ENCODE data around the gene RPS6KA1. TPM values are rescaled to one million over a fixed set of nuclear protein-coding genes. Genes with fewer than 3 reads are reported as not detected.

The RPS6KA1 gene
- total and polyA plus RNA-seq, 2 of the 4 experiments (the other 2 are of a cell fraction) = 3.6 to 6.3 TPM

- H3K14ac ChIP-seq (replicated peaks; ENCODE audit: low read depth, low read length) = 0 out of 2 replicates have a peak overlapping the region, but pooled peaks have one; percentile 7
- DNase-seq (no peak), ATAC-seq (ENCODE audit: low read depth) (no peak)
- no peaks in the 10 kb centered on the region for H4K20me1 ChIP-seq (ENCODE audit: insufficient read depth, low read length)
- ChIA-PET POLR2A (ENCODE audit: unreplicated experiment) (no interaction called here), CTCF (interaction anchor here (0.6 kb wide), 1 partner anchor 280 kb away, joined by 3 read pairs; no protein-coding TSS in a partner anchor)
- H3K9me3 ChIP-seq (ENCODE audit: control insufficient read depth, insufficient read depth, low read length) = no peaks in the 10 kb centered on the region
- H4K5ac ChIP-seq (ENCODE audit: low read depth, low read length) = no peak overlapping the region
- 100% methylated on average over 1 of the region's 8 CpGs; no CpG with 5 or more reads in 1 of the 2 experiments for whole genome bisulfite sequencing, 2 experiments (ENCODE audit: extremely low coverage in 2 of 2, insufficient read length in 1 of 2)
- H2BK120ac ChIP-seq (ENCODE audit: low read depth, low read length) = no peak overlapping the region; the same call in 1 of the 2 replicates
- peak overlapping the region; percentile 75; the same call in 1 of the 2 replicates for H2BK20ac ChIP-seq (ENCODE audit: low read depth, low read length)
- BruUV-seq (replicated peaks) = no TSS peak
- no peak overlapping the region for H4K91ac ChIP-seq (ENCODE audit: insufficient read depth, low read depth, low read length)
- peak overlapping the region in 1 of 2 experiments; percentile 45; a peak in 1 of 4 replicates for H4K8ac ChIP-seq (ENCODE audit: low read depth in 2 of 2, low read length in 2 of 2)
- no peaks in the 10 kb centered on the region for H3K79me1 ChIP-seq (ENCODE audit: low read depth in 1 of 2, low read length in 2 of 2)
- no peak overlapping the region for H3K27ac ChIP-seq (ENCODE audit: insufficient read depth, low read length)
- H3K4ac ChIP-seq (ENCODE audit: low read depth, low read length) = no peak overlapping the region
- peaks cover 7% of the 10 kb centered on the region; the same call in 1 of the 2 replicates for H3K27me3 ChIP-seq (ENCODE audit: control insufficient read depth, insufficient read depth, low read length)
- H3K4me3 ChIP-seq (ENCODE audit: insufficient read depth, low read depth, low read length) = no peak overlapping the region
- no peak overlapping the region for H2AK9ac ChIP-seq (replicated peaks; ENCODE audit: low read depth, low read length, poor library complexity)
- H3K23ac ChIP-seq (ENCODE audit: low read depth, low read length) = no peak overlapping the region; the same call in 1 of the 2 replicates
- no peaks in the 10 kb centered on the region for H3K36me3 ChIP-seq (ENCODE audit: control insufficient read depth, insufficient read depth, low read length)
- H3K4me2 ChIP-seq (ENCODE audit: low read depth, low read length) = no peak overlapping the region
- H2AK5ac ChIP-seq (ENCODE audit: low read depth, low read length) = peak overlapping the region; percentile 46; the same call in 1 of the 2 replicates
- H3K4me1 ChIP-seq (ENCODE audit: control insufficient read depth, insufficient read depth, low read length) = peaks cover 4% of the 10 kb centered on the region; the same call in 1 of the 2 replicates
- H2BK15ac ChIP-seq (ENCODE audit: low read depth, low read length) = no peak overlapping the region; the same call in 2 of the 3 replicates
- no peak overlapping the region for H3K9ac ChIP-seq (ENCODE audit: low read depth, low read length)
- intact Hi-C loops (cut with micrococcal nuclease) (no loop called here), dilution Hi-C loops (cut with HindIII; ENCODE audit: low sequenced_read_pairs, unreplicated experiment) (loop anchor here (25.0 kb wide), 1 partner anchor 205 kb away; the partner anchor contains the start of gene PIGV), in situ Hi-C loops (cut with MboI; ENCODE audit: low sequenced_read_pairs) (no loop called here)
- H3K56ac ChIP-seq (ENCODE audit: extremely low read depth, insufficient read depth, low read length) = no peak overlapping the region
- peaks cover 12% of the 10 kb centered on the region; the same call in 1 of the 2 replicates for H3K9me1 ChIP-seq (ENCODE audit: insufficient read depth, low read length)
- peak overlapping the region; percentile 25; the same call in 1 of the 2 replicates for H3K18ac ChIP-seq (ENCODE audit: low read depth, low read length)
- no peak overlapping the region for H2AFZ ChIP-seq (replicated peaks; ENCODE audit: low read length, poor library complexity)
- H2BK5ac ChIP-seq (ENCODE audit: low read depth, low read length, poor library complexity, severe bottlenecking) = peak overlapping the region; percentile 70
- no peak for TF ChIP-seq RFX5 (IDR thresholded peaks at IDR 0.05; ENCODE audit: low read depth, low read length)
- no peak for TF ChIP-seq SMC3 (IDR thresholded peaks at IDR 0.05; ENCODE audit: low read depth, low read length)
- TF ChIP-seq RCOR1 (IDR thresholded peaks at IDR 0.05; ENCODE audit: insufficient replicate concordance, low read length) = no peak
- TF ChIP-seq ELK1 (IDR thresholded peaks at IDR 0.05; ENCODE audit: borderline replicate concordance, low read depth, low read length) = no peak
- no peak for TF ChIP-seq FOS (IDR thresholded peaks at IDR 0.05; ENCODE audit: low read depth, low read length)
- no peak for TF ChIP-seq NFE2L2 (IDR thresholded peaks at IDR 0.05; ENCODE audit: low read depth, low read length)
- no peak for TF ChIP-seq POLR2A (IDR thresholded peaks at IDR 0.05; ENCODE audit: low read depth, low read length)
- TF ChIP-seq CTCF (conservative IDR thresholded peaks at IDR 0.05; ENCODE audit: low read depth, low read length) = no peak
- TF ChIP-seq MAZ (IDR thresholded peaks at IDR 0.05; ENCODE audit: borderline replicate concordance, low read depth, low read length) = no peak
- TF ChIP-seq BHLHE40 (IDR thresholded peaks at IDR 0.05; ENCODE audit: low read depth, low read length) = no peak
- TF ChIP-seq CEBPB (IDR thresholded peaks at IDR 0.05; ENCODE audit: low read depth, low read length) = no peak
- no peak for TF ChIP-seq CHD1 (IDR thresholded peaks at IDR 0.05; ENCODE audit: low read depth, low read length)
- TF ChIP-seq USF2 (IDR thresholded peaks at IDR 0.05; ENCODE audit: low read depth, low read length) = no peak
- TF ChIP-seq MAFK (IDR thresholded peaks at IDR 0.05; ENCODE audit: low read depth, low read length) = no peak
These were observed 52.7 kb downstream of the RPS6KA1 start for GRCh38 chr1:26582053-26582835.
